GM12801 (cell line): ENCODE measurements around the gene EIF2S3.

Source experiments
- TF ChIP-seq, protein P1 (sequence below): IDR thresholded peaks from one replicate; pipeline ENCODE4 v1.5.1; 2011; ENCODE audit warnings: control low read depth; ENCODE audit not compliant: insufficient read length; ENCODE audit errors: extremely low read depth

Gene EIF2S3

GRCh38 chrX:24124244-24124799 is 69.6 kb downstream of the EIF2S3 start:
- TF ChIP-seq, protein P1, sequence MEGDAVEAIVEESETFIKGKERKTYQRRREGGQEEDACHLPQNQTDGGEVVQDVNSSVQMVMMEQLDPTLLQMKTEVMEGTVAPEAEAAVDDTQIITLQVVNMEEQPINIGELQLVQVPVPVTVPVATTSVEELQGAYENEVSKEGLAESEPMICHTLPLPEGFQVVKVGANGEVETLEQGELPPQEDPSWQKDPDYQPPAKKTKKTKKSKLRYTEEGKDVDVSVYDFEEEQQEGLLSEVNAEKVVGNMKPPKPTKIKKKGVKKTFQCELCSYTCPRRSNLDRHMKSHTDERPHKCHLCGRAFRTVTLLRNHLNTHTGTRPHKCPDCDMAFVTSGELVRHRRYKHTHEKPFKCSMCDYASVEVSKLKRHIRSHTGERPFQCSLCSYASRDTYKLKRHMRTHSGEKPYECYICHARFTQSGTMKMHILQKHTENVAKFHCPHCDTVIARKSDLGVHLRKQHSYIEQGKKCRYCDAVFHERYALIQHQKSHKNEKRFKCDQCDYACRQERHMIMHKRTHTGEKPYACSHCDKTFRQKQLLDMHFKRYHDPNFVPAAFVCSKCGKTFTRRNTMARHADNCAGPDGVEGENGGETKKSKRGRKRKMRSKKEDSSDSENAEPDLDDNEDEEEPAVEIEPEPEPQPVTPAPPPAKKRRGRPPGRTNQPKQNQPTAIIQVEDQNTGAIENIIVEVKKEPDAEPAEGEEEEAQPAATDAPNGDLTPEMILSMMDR: no peak

DNA sequence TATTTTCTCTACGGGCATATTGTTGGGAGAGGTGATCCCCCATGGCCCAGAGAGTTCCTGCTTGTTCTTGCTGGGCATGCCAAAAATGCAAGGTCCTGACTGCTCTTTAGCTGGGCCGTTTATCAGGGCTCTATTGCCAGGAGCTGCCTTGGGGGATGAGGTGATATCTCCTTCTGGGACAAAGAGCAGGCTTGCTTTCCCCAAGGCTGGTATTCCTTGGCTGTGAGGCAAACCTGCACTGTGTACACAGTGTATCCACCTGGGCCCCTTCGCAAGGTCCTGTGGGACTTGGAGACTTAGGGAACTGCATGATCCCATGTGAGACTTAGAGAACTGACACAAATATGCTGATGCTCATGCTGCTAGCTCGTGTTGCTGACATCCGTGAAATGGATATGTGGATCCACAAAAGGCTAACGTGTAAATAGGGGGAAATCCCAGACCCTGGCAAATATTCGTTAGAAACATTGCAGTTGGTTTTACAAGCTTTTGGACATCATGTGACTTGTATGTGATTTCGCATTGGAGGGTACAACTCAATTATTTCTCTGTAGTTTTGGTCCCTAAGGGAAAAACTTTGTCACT is 70.4 kb downstream of the EIF2S3 start:
- TF ChIP-seq, protein P1: no peak
